Heart left ventricle (tissue), 13 donors: Measurements from ENCODE around the gene ENO1.

Source experiments
- CTCF ChIP-seq, 12 donors: fragments of 200-600 bp; sonication (generic) in 4 of 12; IDR thresholded peaks; one replicate each; pipeline versions ENCODE4 v1.5.0 to v1.8.0; 2018 to 2022; ENCODE audit warnings: antibody characterized with exemption in 12 of 12, mild to moderate bottlenecking in 5 of 12
- POLR2A ChIP-seq, 2 donors: fragments of 450-650 bp; IDR thresholded peaks; one replicate each; pipeline ENCODE4 v1.6.1; 2017; ENCODE audit warnings: antibody characterized with exemption in 2 of 2, mild to moderate bottlenecking in 2 of 2, moderate library complexity in 2 of 2
- donor health status: ischemic (EF 13 %, LVEDD 7.1; RV severe dilation, severe dysfunction).
- donor health status: DM: no; HTN: yes; CAD: no.
- donor health status: DM: no; HTN: no; CAD: no.
- donor health status: ischemic (EF 25% LVEDD 6.9; RV normal size, moderate dysfunction).
- donor health status: ischemic (EF 25% LVEDD 5.7; RV mildly dilated, moderate dysfunction).
- donor health status: ischemic (EF 35%, LVEDD 5.7; RV mildly dilated, moderate dysfunction).
- donor health status: nonischemic (EF 11% LVEDD 7.7; RV severe dilation, severe dysfunction).
- donor health status: DM: yes; HTN: yes; CAD: no.
- donor health status: PGD.
- donor health status: ischemic (EF 29% LVEDD 5.4; RV normal size, mild dysfunction).
- donor health status: nonischemic (EF 23%, LVEDD 6.1; RV moderate dilation, normal function).

GRCh38 chr1:8889103-8889846, 10.8 kb upstream of the ENO1 start:
- TF ChIP-seq CTCF (IDR thresholded peaks at IDR 0.05) = no peak
- TF ChIP-seq POLR2A (IDR thresholded peaks at IDR 0.05) = no peak
